HCT116 (cell line): ENCODE results near the gene MAP4. TPM values are rescaled to one million over a fixed set of nuclear protein-coding genes. Genes with fewer than 3 reads are reported as not detected.

Experiments used
- ATAC-seq: fragments of 200-7000 bp; cut with Tn5 transposase; 2 replicates; pipeline ENCODE4 v1.9.1; 2020; ENCODE audit warnings: mild to moderate bottlenecking, moderate library complexity
- BruUV-seq: library from RNA; stranded (reverse); fragments of 400-500 nt; replicated peaks from 2 replicates; lab custom pipeline; 2021; lab: Mats Ljungman, UMichigan
- CTCF ChIA-PET: fragments of 300-600 bp; sonication (Branson Sonifier 250); formaldehyde crosslinking; loops from one replicate; lab custom pipeline; 2021; ENCODE audit warnings: antibody characterized with exemption; lab: Charles Lee
- POLR2A ChIA-PET: fragments of 300-600, 350-600 bp; sonication (Branson Sonifier 250); formaldehyde crosslinking; loops from one replicate; lab custom pipeline; 2021; ENCODE audit warnings: antibody characterized with exemption; lab: Charles Lee
- RAD21 ChIA-PET, 2 experiments: fragments of 300-600 bp; sonication (Branson Sonifier 250); formaldehyde crosslinking; loops; one replicate each; lab custom pipeline; 2023; ENCODE audit warnings: low total read pairs in 2 of 2; ENCODE audit not compliant: uncharacterized antibody in 2 of 2, unreplicated experiment in 2 of 2, low non-redundant PET in 1 of 2; lab: Charles Lee
- DNase-seq: peaks from one replicate; pipeline ENCODE4 v3.0.0-alpha.2; 2010; ENCODE audit warnings: low read depth, low spot score
- H2AFZ ChIP-seq: fragments of 200-600 bp; shearing (Covaris generic), sonication (generic); 2 replicates; pipeline ENCODE4 v1.6.1; 2017; ENCODE audit warnings: low read depth, mixed run types, mixed read lengths, antibody characterized with exemption, low read length; ENCODE audit not compliant: poor library complexity, severe bottlenecking
- H3K27ac ChIP-seq: 2 replicates; pipeline ENCODE4 v1.5.1; 2012; ENCODE audit warnings: low read depth, low read length
- H3K27me3 ChIP-seq: fragments of 200-600 bp; sonication (generic); 2 replicates; pipeline ENCODE4 v1.6.1; 2016; ENCODE audit warnings: mixed run types, low read length, mixed read lengths; ENCODE audit not compliant: insufficient read depth
- H3K36me3 ChIP-seq, 2 experiments: fragments of 200-500 bp in 1 of 2; fragments of 200-600 bp in 1 of 2; sonication (Bioruptor generic) in 1 of 2; sonication (generic) in 1 of 2; 2 replicates each; pipeline versions ENCODE4 v1.5.1 to v1.6.1; 2014 to 2016; ENCODE audit warnings: low read length in 2 of 2, inconsistent platforms in 1 of 2, mixed read lengths in 1 of 2, mixed run types in 1 of 2; ENCODE audit not compliant: insufficient read depth in 2 of 2, control insufficient read depth in 1 of 2
- H3K4me1 ChIP-seq, 2 experiments: fragments of 200-600 bp in 1 of 2; sonication (generic) in 1 of 2; 2 replicates each; pipeline versions ENCODE4 v1.5.1 to v1.6.1; 2012 to 2017; ENCODE audit warnings: low read length in 2 of 2, inconsistent platforms in 1 of 2, mild to moderate bottlenecking in 1 of 2, mixed read lengths in 1 of 2, mixed run types in 1 of 2, moderate library complexity in 1 of 2; ENCODE audit not compliant: insufficient read depth in 2 of 2, control insufficient read depth in 1 of 2
- H3K4me2 ChIP-seq: fragments of 200-600 bp; sonication (generic); 2 replicates; pipeline ENCODE4 v1.6.1; 2017; ENCODE audit warnings: mixed run types, low read length, mixed read lengths
- H3K4me3 ChIP-seq, 2 experiments: fragments of 200-600 bp in 1 of 2; sonication (generic) in 1 of 2; replicated peaks in 1 of 2; 2 replicates each; pipeline ENCODE4 v1.5.1; 2011 to 2016; ENCODE audit warnings: low read length in 2 of 2, control low read depth in 1 of 2, low read depth in 1 of 2, mild to moderate bottlenecking in 1 of 2, mixed read lengths in 1 of 2, mixed run types in 1 of 2
- H3K79me2 ChIP-seq: fragments of 200-600 bp; sonication (generic); 2 replicates; pipeline ENCODE4 v1.6.1; 2017; ENCODE audit warnings: mild to moderate bottlenecking, mixed run types, low read length, moderate library complexity, mixed read lengths; ENCODE audit not compliant: insufficient read depth
- H3K9ac ChIP-seq: fragments of 200-600 bp; sonication (generic); 2 replicates; pipeline ENCODE4 v1.6.1; 2016; ENCODE audit warnings: low read length, mixed read lengths
- H3K9me2 ChIP-seq: fragments of 200-600 bp; sonication (generic), shearing (Covaris generic); 2 replicates; pipeline ENCODE4 v1.6.1; 2017; ENCODE audit warnings: mixed run types, mild to moderate bottlenecking, moderate library complexity; ENCODE audit not compliant: insufficient read depth
- H3K9me3 ChIP-seq, 2 experiments: fragments of 200-500 bp in 1 of 2; fragments of 200-600 bp in 1 of 2; sonication (Bioruptor generic) in 1 of 2; sonication (generic) in 1 of 2; 2 replicates each; pipeline ENCODE4 v1.6.1; 2014 to 2017; ENCODE audit warnings: low read length in 2 of 2, mixed read lengths in 2 of 2, inconsistent platforms in 1 of 2, low read depth in 1 of 2, mild to moderate bottlenecking in 1 of 2, mixed run types in 1 of 2, moderate library complexity in 1 of 2; ENCODE audit not compliant: control insufficient read depth in 1 of 2, insufficient read depth in 1 of 2
- H4K20me1 ChIP-seq: fragments of 200-600 bp; sonication (generic), shearing (Covaris generic); 2 replicates; pipeline ENCODE4 v1.6.1; 2017; ENCODE audit warnings: mixed run types, mild to moderate bottlenecking, moderate library complexity; ENCODE audit not compliant: insufficient read depth
- CBX3 ChIP-seq: IDR thresholded peaks from 2 replicates; pipeline ENCODE4 v1.6.1; 2012; ENCODE audit warnings: low read depth
- CEBPB ChIP-seq: IDR thresholded peaks from 2 replicates; pipeline ENCODE4 v1.6.1; 2012; ENCODE audit warnings: low read depth
- CTCF ChIP-seq, 3 experiments: fragments of 200-600 bp in 1 of 3; sonication (generic) in 1 of 3; IDR thresholded peaks in 2 of 3; conservative IDR thresholded peaks in 1 of 3; 2 replicates each; pipeline ENCODE4 v1.5.1; 2012 to 2017; ENCODE audit warnings: low read depth in 2 of 3, low read length in 2 of 3, antibody characterized with exemption in 1 of 3, borderline replicate concordance in 1 of 3, control low read depth in 1 of 3, mild to moderate bottlenecking in 1 of 3, mixed read lengths in 1 of 3, mixed run types in 1 of 3, moderate library complexity in 1 of 3; ENCODE audit not compliant: insufficient read depth in 1 of 3
- ELF1 ChIP-seq: IDR thresholded peaks from 2 replicates; pipeline ENCODE4 v1.6.1; 2012; ENCODE audit warnings: low read depth, borderline replicate concordance
- FOSL1 ChIP-seq: IDR thresholded peaks from 2 replicates; pipeline ENCODE4 v1.6.1; 2012; ENCODE audit warnings: low read depth
- JUND ChIP-seq: IDR thresholded peaks from 2 replicates; pipeline ENCODE4 v1.6.1; 2012
- POLR2A ChIP-seq: IDR thresholded peaks from 2 replicates; pipeline ENCODE4 v1.7.0; 2011; ENCODE audit warnings: borderline replicate concordance; ENCODE audit not compliant: insufficient read depth, insufficient read length; ENCODE audit errors: extremely low read depth
- POLR2AphosphoS5 ChIP-seq: IDR thresholded peaks from 2 replicates; pipeline ENCODE4 v1.6.1; 2011; ENCODE audit warnings: mild to moderate bottlenecking, low read depth, low read length, moderate library complexity
- RAD21 ChIP-seq: IDR thresholded peaks from 2 replicates; pipeline ENCODE4 v1.6.1; 2012; ENCODE audit warnings: low read depth, mild to moderate bottlenecking
- SIN3A ChIP-seq: IDR thresholded peaks from 2 replicates; pipeline ENCODE4 v1.6.1; 2012; ENCODE audit warnings: low read depth
- SP1 ChIP-seq: IDR thresholded peaks from 2 replicates; pipeline ENCODE4 v1.6.1; 2012; ENCODE audit warnings: low read depth
- TCF7L2 ChIP-seq: IDR thresholded peaks from 2 replicates; pipeline ENCODE4 v1.7.0; 2011; ENCODE audit warnings: borderline replicate concordance, inconsistent platforms; ENCODE audit not compliant: insufficient read depth, insufficient read length; ENCODE audit errors: extremely low read depth
- YY1 ChIP-seq: IDR thresholded peaks from 2 replicates; pipeline ENCODE4 v1.6.1; 2011; ENCODE audit warnings: low read length, low read depth, moderate library complexity, mild to moderate bottlenecking; ENCODE audit not compliant: insufficient replicate concordance; ENCODE audit errors: extremely low read depth
- ZBTB33 ChIP-seq: IDR thresholded peaks from 2 replicates; pipeline ENCODE4 v1.6.1; 2011; ENCODE audit warnings: mild to moderate bottlenecking, low read length, moderate library complexity; ENCODE audit not compliant: insufficient replicate concordance; ENCODE audit errors: extremely low read depth
- intact Hi-C: fragments of 100-400 bp; cut with micrococcal nuclease; formaldehyde crosslinking; loops from 2 replicates; pipeline ENCODE4 v1.10.0; 2022
- total RNA-seq: library from RNA; stranded (reverse); gene quantifications from one replicate; pipeline ENCODE4 v1.2.1, GENCODE V29; 2021; ENCODE audit not compliant: unreplicated experiment
- TF ChIP-seq, protein P1 (sequence below): IDR thresholded peaks from 2 replicates; pipeline ENCODE4 v1.6.1; 2012
- TF ChIP-seq, protein P2 (sequence below): IDR thresholded peaks from 2 replicates; pipeline ENCODE4 v1.6.1; 2012; ENCODE audit warnings: low read depth
- TF ChIP-seq, protein P3 (sequence below): IDR thresholded peaks from 2 replicates; pipeline ENCODE4 v1.6.1; 2012

The MAP4 gene
- total RNA-seq, 1 experiment from 2014 or later: 200 TPM

DNA sequence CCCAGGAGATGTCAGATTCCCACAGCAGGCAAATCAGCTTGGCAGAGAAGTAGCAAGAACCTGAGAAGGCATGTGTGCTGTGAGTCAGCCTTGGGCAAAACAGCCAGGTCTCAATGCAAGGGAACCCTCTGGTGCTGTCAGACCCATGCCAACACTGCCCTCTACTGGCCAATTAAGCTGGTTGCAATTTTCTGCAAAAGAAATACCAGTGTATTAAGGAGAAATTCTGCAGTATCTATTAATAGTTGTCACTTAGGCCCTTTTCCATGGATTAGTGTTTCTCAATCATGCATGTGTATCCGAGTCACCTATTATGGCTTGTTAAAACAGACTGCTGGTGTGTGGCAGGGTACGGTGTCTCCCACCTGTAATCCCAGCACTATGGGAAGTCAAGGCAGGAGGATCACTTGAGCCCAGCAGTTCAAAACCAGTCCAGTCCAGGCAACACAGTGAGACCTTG lies 26.2 kb downstream of the MAP4 start:
- H3K9me2 ChIP-seq: no peaks in the 10 kb centered on the region
- no peak overlapping the region for H3K9ac ChIP-seq
- DNase-seq (peak; percentile 69), ATAC-seq (peak; percentile 97)
- 0 out of 2 replicates have a peak, but pooled peaks cover 3% of the 10 kb centered on the region for H4K20me1 ChIP-seq
- TF ChIP-seq, protein P1, sequence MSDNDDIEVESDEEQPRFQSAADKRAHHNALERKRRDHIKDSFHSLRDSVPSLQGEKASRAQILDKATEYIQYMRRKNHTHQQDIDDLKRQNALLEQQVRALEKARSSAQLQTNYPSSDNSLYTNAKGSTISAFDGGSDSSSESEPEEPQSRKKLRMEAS: peak; percentile 41; the same call in 1 of the 2 replicates
- TF ChIP-seq CEBPB (0 out of 2 replicates have a peak, but pooled peaks have one; percentile 10), RAD21 (peak; percentile 95), SIN3A (no peak), FOSL1 (no peak), CBX3 (0 out of 2 replicates have a peak, but pooled peaks have one; percentile 6), SP1 (no peak), CTCF (IDR thresholded peaks at IDR 0.05 in 2 of 3, conservative IDR thresholded peaks at IDR 0.05 in 1 of 3; ENCODE audit: borderline replicate concordance in 1 of 3, insufficient read depth in 1 of 3, low read depth in 2 of 3, low read length in 2 of 3) (peak; percentile 76 to 94 (median 85); a peak in 5 of 6 replicates), ELF1 (no peak), TCF7L2 (no peak), ZBTB33 (no peak), YY1 (peak; percentile 19), POLR2A (no peak), POLR2AphosphoS5 (no peak), JUND (no peak)
- TF ChIP-seq, protein P2, sequence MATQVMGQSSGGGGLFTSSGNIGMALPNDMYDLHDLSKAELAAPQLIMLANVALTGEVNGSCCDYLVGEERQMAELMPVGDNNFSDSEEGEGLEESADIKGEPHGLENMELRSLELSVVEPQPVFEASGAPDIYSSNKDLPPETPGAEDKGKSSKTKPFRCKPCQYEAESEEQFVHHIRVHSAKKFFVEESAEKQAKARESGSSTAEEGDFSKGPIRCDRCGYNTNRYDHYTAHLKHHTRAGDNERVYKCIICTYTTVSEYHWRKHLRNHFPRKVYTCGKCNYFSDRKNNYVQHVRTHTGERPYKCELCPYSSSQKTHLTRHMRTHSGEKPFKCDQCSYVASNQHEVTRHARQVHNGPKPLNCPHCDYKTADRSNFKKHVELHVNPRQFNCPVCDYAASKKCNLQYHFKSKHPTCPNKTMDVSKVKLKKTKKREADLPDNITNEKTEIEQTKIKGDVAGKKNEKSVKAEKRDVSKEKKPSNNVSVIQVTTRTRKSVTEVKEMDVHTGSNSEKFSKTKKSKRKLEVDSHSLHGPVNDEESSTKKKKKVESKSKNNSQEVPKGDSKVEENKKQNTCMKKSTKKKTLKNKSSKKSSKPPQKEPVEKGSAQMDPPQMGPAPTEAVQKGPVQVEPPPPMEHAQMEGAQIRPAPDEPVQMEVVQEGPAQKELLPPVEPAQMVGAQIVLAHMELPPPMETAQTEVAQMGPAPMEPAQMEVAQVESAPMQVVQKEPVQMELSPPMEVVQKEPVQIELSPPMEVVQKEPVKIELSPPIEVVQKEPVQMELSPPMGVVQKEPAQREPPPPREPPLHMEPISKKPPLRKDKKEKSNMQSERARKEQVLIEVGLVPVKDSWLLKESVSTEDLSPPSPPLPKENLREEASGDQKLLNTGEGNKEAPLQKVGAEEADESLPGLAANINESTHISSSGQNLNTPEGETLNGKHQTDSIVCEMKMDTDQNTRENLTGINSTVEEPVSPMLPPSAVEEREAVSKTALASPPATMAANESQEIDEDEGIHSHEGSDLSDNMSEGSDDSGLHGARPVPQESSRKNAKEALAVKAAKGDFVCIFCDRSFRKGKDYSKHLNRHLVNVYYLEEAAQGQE: no peak
- TF ChIP-seq, protein P3, sequence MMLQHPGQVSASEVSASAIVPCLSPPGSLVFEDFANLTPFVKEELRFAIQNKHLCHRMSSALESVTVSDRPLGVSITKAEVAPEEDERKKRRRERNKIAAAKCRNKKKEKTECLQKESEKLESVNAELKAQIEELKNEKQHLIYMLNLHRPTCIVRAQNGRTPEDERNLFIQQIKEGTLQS: no peak
- H3K36me3 ChIP-seq: no peaks in the 10 kb centered on the region; a peak in 1 of 4 replicates
- H3K27ac ChIP-seq: no peak overlapping the region
- ChIA-PET RAD21 (interaction anchor here (0.6 to 1.4 kb wide), 5 partner anchors 9 to 186 kb away, joined by 3 to 4 read pairs (median 3); no protein-coding TSS in a partner anchor), CTCF (interaction anchor here (0.5 to 2.1 kb wide), 23 partner anchors 9 to 569 kb away, joined by 3 to 19 read pairs (median 4); no protein-coding TSS in a partner anchor), POLR2A (no interaction called here)
- no peak overlapping the region for H2AFZ ChIP-seq
- no TSS peak for BruUV-seq
- H3K79me2 ChIP-seq: peaks cover 59% of the 10 kb centered on the region
- H3K27me3 ChIP-seq: no peaks in the 10 kb centered on the region
- intact Hi-C loops: loop anchor here (1.0 to 5.0 kb wide), 4 partner anchors 138 to 468 kb away; no protein-coding TSS in a partner anchor
- H3K9me3 ChIP-seq: no peaks in the 10 kb centered on the region
- peaks cover 9 to 16% of the 10 kb centered on the region in 2 experiments; a peak in 3 of 4 replicates for H3K4me1 ChIP-seq
- H3K4me3 ChIP-seq: no peak overlapping the region
- no peak overlapping the region; the same call in 1 of the 2 replicates for H3K4me2 ChIP-seq
